ENCODE results near the gene AGBL3.

Gene AGBL3

DNA sequence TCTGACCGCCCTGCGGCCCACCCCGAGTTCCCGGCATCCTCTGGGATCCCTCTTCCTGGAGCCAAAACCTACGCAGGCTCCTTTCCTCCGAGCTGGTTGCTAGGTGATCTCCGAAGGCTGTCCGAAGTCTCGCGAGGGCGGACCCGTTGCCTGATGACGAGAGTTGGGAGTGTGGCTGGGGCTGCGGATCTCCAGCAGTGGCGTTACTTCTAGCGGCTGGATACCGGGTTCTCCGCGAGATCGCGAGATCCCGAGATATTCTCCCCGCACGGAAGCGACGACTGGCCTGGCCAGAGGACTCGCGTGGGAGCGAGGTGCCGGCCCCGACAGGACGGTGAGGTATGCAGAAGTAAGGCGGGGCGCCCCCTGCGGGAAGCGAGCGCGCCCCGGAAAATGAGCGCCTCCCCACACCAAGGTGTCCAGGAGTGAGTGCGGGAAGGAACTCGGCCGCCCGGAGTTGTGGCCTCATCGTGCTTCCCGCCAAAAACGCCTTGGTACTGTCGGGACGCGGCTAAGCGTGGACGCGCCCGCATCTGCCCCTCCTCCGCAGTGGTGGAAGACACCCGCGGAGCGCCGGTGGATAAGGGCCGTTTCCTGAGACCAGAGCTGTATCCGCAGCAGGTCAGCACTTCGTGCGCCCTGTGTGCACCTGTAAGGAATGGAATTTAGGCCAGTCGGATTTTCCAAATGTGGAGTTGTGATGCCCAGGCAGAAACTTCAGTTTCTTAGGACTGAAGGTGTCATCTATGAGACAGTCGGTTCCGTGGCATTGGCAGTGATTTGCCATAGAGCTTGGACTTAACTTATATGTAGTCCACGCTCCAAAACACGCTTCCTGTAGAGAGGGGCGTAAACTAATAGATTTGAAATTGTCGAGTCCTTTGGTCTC, at the start of gene AGBL3:
TSS of gene AGBL3 (plus strand) at position 146 of the 889 bp plus-strand sequence. CDS start 1,426 bp downstream, outside the sequence.
- Histone ChIP-seq H3K27ac (ENCODE audit: low read length) (peak within 1 kb of the TSS; percentile 78), H3K36me3 (replicated peaks; ENCODE audit: insufficient read depth, low read length) (no peaks in the 10 kb centered on the region), H3K4me3 (ENCODE audit: low read length) (peak within 1 kb of the TSS; percentile 88), H3K9me3 (replicated peaks; ENCODE audit: insufficient read depth, low read length) (no peaks in the 10 kb centered on the region), H3K9ac (ENCODE audit: low read length) (peak within 1 kb of the TSS; percentile 93), H3K79me2 (ENCODE audit: low read length) (peaks cover 19% of the 10 kb centered on the region), H2AFZ (ENCODE audit: low read length) (peak within 1 kb of the TSS; percentile 86), H3F3A (ENCODE audit: insufficient read depth, low read length) (0 out of 2 replicates have a peak, but pooled peaks cover 4% of the 10 kb centered on the region), H3K4me2 (ENCODE audit: low read depth, low read length) (peak within 1 kb of the TSS; percentile 91), H3K27me3 (replicated peaks; ENCODE audit: insufficient read depth, low read length) (no peaks in the 10 kb centered on the region), H4K20me1 (ENCODE audit: insufficient read depth, low read length) (no peaks in the 10 kb centered on the region), H3K9me2 (replicated peaks; ENCODE audit: insufficient read depth, low read length) (no peaks in the 10 kb centered on the region; the same call in 1 of the 2 replicates), H3K4me1 (ENCODE audit: low read length) (peaks cover 20% of the 10 kb centered on the region)
- DNase-seq = peak; percentile 97
- TF ChIP-seq EZH2 (optimal IDR thresholded peaks at IDR 0.05; ENCODE audit: low read depth, low read length) = no peak
- TF ChIP-seq, protein P1, sequence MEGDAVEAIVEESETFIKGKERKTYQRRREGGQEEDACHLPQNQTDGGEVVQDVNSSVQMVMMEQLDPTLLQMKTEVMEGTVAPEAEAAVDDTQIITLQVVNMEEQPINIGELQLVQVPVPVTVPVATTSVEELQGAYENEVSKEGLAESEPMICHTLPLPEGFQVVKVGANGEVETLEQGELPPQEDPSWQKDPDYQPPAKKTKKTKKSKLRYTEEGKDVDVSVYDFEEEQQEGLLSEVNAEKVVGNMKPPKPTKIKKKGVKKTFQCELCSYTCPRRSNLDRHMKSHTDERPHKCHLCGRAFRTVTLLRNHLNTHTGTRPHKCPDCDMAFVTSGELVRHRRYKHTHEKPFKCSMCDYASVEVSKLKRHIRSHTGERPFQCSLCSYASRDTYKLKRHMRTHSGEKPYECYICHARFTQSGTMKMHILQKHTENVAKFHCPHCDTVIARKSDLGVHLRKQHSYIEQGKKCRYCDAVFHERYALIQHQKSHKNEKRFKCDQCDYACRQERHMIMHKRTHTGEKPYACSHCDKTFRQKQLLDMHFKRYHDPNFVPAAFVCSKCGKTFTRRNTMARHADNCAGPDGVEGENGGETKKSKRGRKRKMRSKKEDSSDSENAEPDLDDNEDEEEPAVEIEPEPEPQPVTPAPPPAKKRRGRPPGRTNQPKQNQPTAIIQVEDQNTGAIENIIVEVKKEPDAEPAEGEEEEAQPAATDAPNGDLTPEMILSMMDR (IDR thresholded peaks at IDR 0.05; ENCODE audit: low read length) = peak; percentile 78

DNA sequence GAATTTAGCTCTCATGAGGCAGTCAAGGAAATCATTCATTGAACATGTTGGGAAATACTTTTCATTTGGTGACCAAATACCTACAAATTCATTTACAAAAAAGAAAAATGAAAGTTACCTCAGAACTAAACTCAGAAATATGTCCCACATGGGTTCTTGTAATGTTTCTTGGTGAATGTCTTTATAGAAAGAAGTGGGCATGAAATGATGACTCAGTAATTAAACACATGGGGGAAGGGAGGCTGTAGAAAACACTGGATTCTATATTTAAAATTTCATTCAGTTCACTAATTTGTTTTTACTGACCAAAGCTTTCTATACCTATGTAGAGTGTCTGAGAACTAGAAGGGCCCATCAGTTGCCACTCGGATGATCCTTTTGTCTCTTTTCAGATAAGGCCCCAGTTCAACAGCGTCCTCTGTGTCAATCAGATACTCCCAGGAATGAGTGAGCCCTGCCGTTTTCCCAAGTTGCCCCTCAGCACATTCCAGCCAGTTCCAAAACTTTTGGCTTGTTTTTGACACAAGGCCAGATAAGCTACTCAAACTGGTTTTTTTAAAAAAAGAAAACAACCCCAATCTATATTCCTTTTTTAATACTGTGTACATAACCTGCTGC, 49.3 kb upstream of the AGBL3 start:
- Histone ChIP-seq H4K20me1 (ENCODE audit: insufficient read depth, low read length) (no peaks in the 10 kb centered on the region), H3K9me2 (replicated peaks; ENCODE audit: insufficient read depth, low read length) (no peaks in the 10 kb centered on the region), H3K27ac (ENCODE audit: low read length) (no peak overlapping the region), H3K4me1 (ENCODE audit: low read length) (peaks cover 4% of the 10 kb centered on the region), H3K27me3 (replicated peaks; ENCODE audit: insufficient read depth, low read length) (peaks cover 17% of the 10 kb centered on the region), H3K4me2 (ENCODE audit: low read depth, low read length) (no peak overlapping the region), H3K4me3 (ENCODE audit: low read length) (no peak overlapping the region), H3K9me3 (replicated peaks; ENCODE audit: insufficient read depth, low read length) (no peaks in the 10 kb centered on the region), H2AFZ (ENCODE audit: low read length) (no peak overlapping the region), H3K79me2 (ENCODE audit: low read length) (no peaks in the 10 kb centered on the region), H3F3A (ENCODE audit: insufficient read depth, low read length) (no peaks in the 10 kb centered on the region), H3K36me3 (replicated peaks; ENCODE audit: insufficient read depth, low read length) (no peaks in the 10 kb centered on the region), H3K9ac (ENCODE audit: low read length) (no peak overlapping the region)
- DNase-seq = no peak
- TF ChIP-seq, protein P1 (IDR thresholded peaks at IDR 0.05; ENCODE audit: low read length) = no peak
- TF ChIP-seq EZH2phosphoT487 (IDR thresholded peaks at IDR 0.05; ENCODE audit: low read length) (no peak), EZH2 (optimal IDR thresholded peaks at IDR 0.05; ENCODE audit: low read depth, low read length) (no peak)

DNA sequence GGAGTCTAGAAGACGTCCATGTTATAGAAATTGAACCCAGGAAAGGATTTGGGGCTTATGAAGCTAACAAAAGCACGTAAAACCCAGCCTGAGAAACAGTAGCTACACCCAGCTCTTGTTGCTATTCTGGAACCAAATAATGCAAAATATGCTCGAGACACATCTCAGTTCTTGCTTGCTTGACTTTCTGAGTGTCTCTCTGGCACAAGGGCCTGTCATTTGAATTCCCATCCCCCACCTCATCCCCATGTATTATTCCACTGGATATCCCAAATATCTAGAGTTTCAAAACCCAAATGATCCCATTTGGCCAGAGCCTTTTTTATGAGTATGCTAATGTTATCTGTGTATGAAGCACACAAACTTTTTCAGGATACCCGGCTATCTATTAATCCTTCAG, 48.2 kb upstream of the AGBL3 start:
- Histone ChIP-seq H3K9me3 (replicated peaks; ENCODE audit: insufficient read depth, low read length) (no peaks in the 10 kb centered on the region), H3K9me2 (replicated peaks; ENCODE audit: insufficient read depth, low read length) (no peaks in the 10 kb centered on the region), H3K27ac (ENCODE audit: low read length) (no peak overlapping the region), H3K79me2 (ENCODE audit: low read length) (no peaks in the 10 kb centered on the region), H3K4me2 (ENCODE audit: low read depth, low read length) (no peak overlapping the region), H3K4me3 (ENCODE audit: low read length) (no peak overlapping the region), H3F3A (ENCODE audit: insufficient read depth, low read length) (no peaks in the 10 kb centered on the region), H3K27me3 (replicated peaks; ENCODE audit: insufficient read depth, low read length) (peaks cover 16% of the 10 kb centered on the region), H3K4me1 (ENCODE audit: low read length) (peaks cover 3% of the 10 kb centered on the region), H2AFZ (ENCODE audit: low read length) (no peak overlapping the region), H4K20me1 (ENCODE audit: insufficient read depth, low read length) (no peaks in the 10 kb centered on the region), H3K36me3 (replicated peaks; ENCODE audit: insufficient read depth, low read length) (no peaks in the 10 kb centered on the region), H3K9ac (ENCODE audit: low read length) (no peak overlapping the region)
- no peak for DNase-seq
- no peak for TF ChIP-seq EZH2phosphoT487 (IDR thresholded peaks at IDR 0.05; ENCODE audit: low read length)

Measured in MM.1S (cell line).